ENCODE data around the gene UVSSA.
"Not testable (repeated sequence)": the region's sequence is repeated elsewhere in the genome, so short reads cannot be mapped to it uniquely, and the experiment has no call there.

UVSSA gene

GRCh38 chr4:1316537-1317168 is 30.4 kb upstream of the UVSSA start:
- no peak for DNase-seq

GRCh38 chr4:1317177-1318045 is 29.6 kb upstream of the UVSSA start:
- no peak for DNase-seq

- no peak for DNase-seq
These were observed 29.0 kb upstream of the UVSSA start for GRCh38 chr4:1318046-1318375.

- no peak for DNase-seq
These were observed 28.4 kb upstream of the UVSSA start for GRCh38 chr4:1318488-1319213.

GRCh38 chr4:1321486-1321885 is 25.5 kb upstream of the UVSSA start:
- DNase-seq: no peak

GRCh38 chr4:1321946-1322650 is 24.9 kb upstream of the UVSSA start:
- DNase-seq: no peak

GRCh38 chr4:1323280-1323634 is 23.8 kb upstream of the UVSSA start:
- no peak for DNase-seq

- no peak for DNase-seq
These were observed 23.2 kb upstream of the UVSSA start for GRCh38 chr4:1323635-1324442.

- DNase-seq: not testable (repeated sequence)
These were observed 22.4 kb upstream of the UVSSA start for GRCh38 chr4:1324443-1325175.

GRCh38 chr4:1325176-1325480 is 21.9 kb upstream of the UVSSA start:
- no peak for DNase-seq

GRCh38 chr4:1325681-1326635 is 21.1 kb upstream of the UVSSA start:
- DNase-seq: no peak

GRCh38 chr4:1326751-1327525 is 20.1 kb upstream of the UVSSA start:
- DNase-seq: no peak

- DNase-seq: no peak
These were observed 19.3 kb upstream of the UVSSA start for GRCh38 chr4:1327526-1328266.

GRCh38 chr4:1328267-1329155 is 18.5 kb upstream of the UVSSA start:
- DNase-seq: no peak

GRCh38 chr4:1329408-1330371 is 17.3 kb upstream of the UVSSA start:
- no peak for DNase-seq

GRCh38 chr4:1330761-1331590 is 16.0 kb upstream of the UVSSA start:
- DNase-seq: no peak
